Middle frontal gyrus (tissue), 1 donor: ENCODE results near the gene RABAC1.
"Not testable (repeated sequence)": the region's sequence is repeated elsewhere in the genome, so short reads cannot be mapped to it uniquely, and the experiment has no call there.

Experiments
- DNase-seq: peaks from one replicate; pipeline ENCODE4 v3.0.0-alpha.2; 2015; ENCODE audit warnings: low spot score; ENCODE audit errors: extremely low spot score

Gene RABAC1

GRCh38 chr19:41959056-41960053, at the start of gene RABAC1:
Gene RABAC1 (minus strand): TSS chr19:41959321. CDS start chr19:41959292, 29 bp downstream.
- peak; percentile 82 for DNase-seq

- DNase-seq, result no peak
Measured at GRCh38 chr19:42006569-42006968, 47.4 kb upstream of the RABAC1 start.

- no peak for DNase-seq
Measured at GRCh38 chr19:42005504-42005903, 46.4 kb upstream of the RABAC1 start.

- DNase-seq, result no peak
Measured at GRCh38 chr19:42003506-42004294, 44.6 kb upstream of the RABAC1 start.

GRCh38 chr19:41999878-42000208, 40.7 kb upstream of the RABAC1 start:
- DNase-seq, result no peak

GRCh38 chr19:41999071-41999877, 40.2 kb upstream of the RABAC1 start:
- DNase-seq, result no peak

- no peak for DNase-seq
Measured at GRCh38 chr19:41998246-41999020, 39.3 kb upstream of the RABAC1 start.

- DNase-seq, result no peak
Measured at GRCh38 chr19:41997851-41998229, 38.7 kb upstream of the RABAC1 start.

- no peak for DNase-seq
Measured at GRCh38 chr19:41997121-41997850, 38.2 kb upstream of the RABAC1 start.

- DNase-seq, result no peak
Measured at GRCh38 chr19:41995959-41996797, 37.1 kb upstream of the RABAC1 start.

- DNase-seq, result no peak
Measured at GRCh38 chr19:41994994-41995958, 36.2 kb upstream of the RABAC1 start.

- no peak for DNase-seq
Measured at GRCh38 chr19:41994521-41994971, 35.4 kb upstream of the RABAC1 start.

GRCh38 chr19:41993612-41994483, 34.7 kb upstream of the RABAC1 start, which contains the start of gene ATP1A3:
Gene ATP1A3 (minus strand): TSS chr19:41994230. CDS start chr19:41994076, 154 bp downstream.
- peak; percentile 55 for DNase-seq

GRCh38 chr19:41991925-41992569, 32.9 kb upstream of the RABAC1 start:
- DNase-seq, result not testable (repeated sequence)

- no peak for DNase-seq
Measured at GRCh38 chr19:41991025-41991424, 31.9 kb upstream of the RABAC1 start.

- no peak for DNase-seq
Measured at GRCh38 chr19:41990615-41991014, 31.5 kb upstream of the RABAC1 start.
